ENCODE results near the gene CLDN1. TPM values are rescaled to one million over a fixed set of nuclear protein-coding genes. Genes with fewer than 3 reads are reported as not detected.

The CLDN1 gene
- total and polyA plus RNA-seq, 2 of the 13 experiments (the other 11 are each of a cell fraction or from before 2014, with no cell fraction given) = 42.7 to 51.6 TPM

- no peak overlapping the region for H3K4me3 ChIP-seq (replicated peaks in 1 of 3; ENCODE audit: insufficient read depth in 1 of 3, low read depth in 2 of 3, low read length in 3 of 3)
- H3K79me2 ChIP-seq (ENCODE audit: insufficient read depth, low read length) = peaks cover 8% of the 10 kb centered on the region
- no peak for ATAC-seq
- BruUV-seq (replicated peaks) = no TSS peak
- H3K36me3 ChIP-seq (replicated peaks in 1 of 2; ENCODE audit: control insufficient read depth in 1 of 2, insufficient read depth in 2 of 2, low read length in 2 of 2) = no peaks in the 10 kb centered on the region
- no peak overlapping the region for H2AFZ ChIP-seq (ENCODE audit: low read length)
- no peak overlapping the region for H3K27ac ChIP-seq (ENCODE audit: extremely low read length, insufficient read depth, low read length)
- CTCF ChIA-PET (ENCODE audit: low intra/inter-chr PET ratio, low total read pairs) = no interaction called here
- no peak overlapping the region for H3K9ac ChIP-seq (ENCODE audit: insufficient read depth, low read depth, low read length)
- no peak for TF ChIP-seq PAX8 (CRISPR knock-in tag; IDR thresholded peaks at IDR 0.05; ENCODE audit: borderline replicate concordance)
- no peak for TF ChIP-seq CEBPZ (IDR thresholded peaks at IDR 0.05; ENCODE audit: low read length)
- TF ChIP-seq ZNF33B (CRISPR knock-in tag; IDR thresholded peaks at IDR 0.05) = no peak
- TF ChIP-seq MTF1 (CRISPR knock-in tag; IDR thresholded peaks at IDR 0.05) = no peak
- TF ChIP-seq ZNF275 (CRISPR knock-in tag; IDR thresholded peaks at IDR 0.05; ENCODE audit: borderline replicate concordance) = no peak
- TF ChIP-seq TAF15 (IDR thresholded peaks at IDR 0.05; ENCODE audit: low read depth, low read length, poor library complexity, severe bottlenecking) = no peak
- no peak for TF ChIP-seq SYNCRIP (IDR thresholded peaks at IDR 0.05; ENCODE audit: insufficient read depth, low read depth, low read length)
- TF ChIP-seq ZNF136 (CRISPR knock-in tag; IDR thresholded peaks at IDR 0.05; ENCODE audit: low read depth) = no peak
- TF ChIP-seq SIX4 (CRISPR knock-in tag; IDR thresholded peaks at IDR 0.05) = no peak
- no peak for TF ChIP-seq ZNF451 (CRISPR knock-in tag; IDR thresholded peaks at IDR 0.05)
- no peak for TF ChIP-seq ZNF33A (CRISPR knock-in tag; IDR thresholded peaks at IDR 0.05; ENCODE audit: borderline replicate concordance)
- TF ChIP-seq ZNF800 (CRISPR knock-in tag; IDR thresholded peaks at IDR 0.05) = no peak
- no peak for TF ChIP-seq ZKSCAN1 (IDR thresholded peaks at IDR 0.05; ENCODE audit: low read length)
- TF ChIP-seq KDM5A (IDR thresholded peaks at IDR 0.05; ENCODE audit: borderline replicate concordance, low read length) = no peak
- TF ChIP-seq HMGXB4 (CRISPR knock-in tag; IDR thresholded peaks at IDR 0.05; ENCODE audit: borderline replicate concordance in 1 of 2, low read depth in 1 of 2) = no peak
- no peak for TF ChIP-seq FOXP1 (IDR thresholded peaks at IDR 0.05)
- TF ChIP-seq FOXP1 (CRISPR knock-in tag; IDR thresholded peaks at IDR 0.05) = no peak
- no peak for TF ChIP-seq CBX1 (IDR thresholded peaks at IDR 0.05; ENCODE audit: low read depth)
- no peaks in the 10 kb centered on the region for H3K9me3 ChIP-seq (ENCODE audit: low read length)
- WGBS (ENCODE audit: low lambda C conversion rate) = 96% methylated on average over 4 of the region's 4 CpGs
- in situ Hi-C loops (cut with HindIII; ENCODE audit: extremely low pct_ligation_motif_present, low pct_unique_long_range_greater_than_20kb) (loop anchor here (10.0 kb wide), 2 partner anchors 58 to 352 kb away; partner anchors contain the start of gene CLDN16), intact Hi-C loops (cut with micrococcal nuclease; ENCODE audit: unreplicated experiment) (loop anchor here (10.0 kb wide), 1 partner anchor 1442 kb away; no protein-coding TSS in a partner anchor)
- FAIRE-seq = no peak
- POLR2A ChIA-PET = no interaction called here
- DNase-seq (ENCODE audit: low spot score) = no peak
- no peaks in the 10 kb centered on the region; a peak in 1 of 5 replicates for H3K27me3 ChIP-seq (ENCODE audit: control insufficient read depth in 1 of 2, insufficient read depth in 2 of 2, low read length in 2 of 2)
- H4K20me1 ChIP-seq (ENCODE audit: insufficient read depth, low read length) = no peaks in the 10 kb centered on the region
- H3K4me2 ChIP-seq (ENCODE audit: low read depth, low read length) = no peak overlapping the region
- peaks cover 46% of the 10 kb centered on the region for H3K4me1 ChIP-seq (ENCODE audit: insufficient read depth, low read length)
Measured at GRCh38 chr3:190326361-190326760, 4.1 kb upstream of the CLDN1 start.
